ENCODE data around the gene LRRC58. TPM values are rescaled to one million over a fixed set of nuclear protein-coding genes. Genes with fewer than 3 reads are reported as not detected.
"Not testable (repeated sequence)": the region's sequence is repeated elsewhere in the genome, so short reads cannot be mapped to it uniquely, and the experiment has no call there.

LRRC58 gene
- total RNA-seq (2014; rRNA removed; shearing (Covaris generic)) = 59.0 and 69.9 TPM in 2 replicates

GRCh38 chr3:120348991-120349854, at the start of gene LRRC58:
TSS of gene LRRC58 (minus strand) at chr3:120349354. CDS start at chr3:120349243, 111 bp downstream.
- DNase-seq (ENCODE audit: low spot score) = peak; percentile 81

GRCh38 chr3:120396469-120396868, 47.3 kb upstream of the LRRC58 start:
- no peak for DNase-seq (ENCODE audit: low spot score)

GRCh38 chr3:120394347-120394746, 45.2 kb upstream of the LRRC58 start:
- DNase-seq (ENCODE audit: low spot score) = no peak

GRCh38 chr3:120393761-120394160, 44.6 kb upstream of the LRRC58 start:
- DNase-seq (ENCODE audit: low spot score) = no peak

GRCh38 chr3:120393243-120393642, 44.1 kb upstream of the LRRC58 start:
- DNase-seq (ENCODE audit: low spot score) = no peak

- no peak for DNase-seq (ENCODE audit: low spot score)
Observed at GRCh38 chr3:120382941-120383447, 33.8 kb upstream of the LRRC58 start.

- no peak for DNase-seq (ENCODE audit: low spot score)
Observed at GRCh38 chr3:120381503-120381902, 32.3 kb upstream of the LRRC58 start.

GRCh38 chr3:120377948-120378347, 28.8 kb upstream of the LRRC58 start:
- not testable (repeated sequence) for DNase-seq (ENCODE audit: low spot score)

GRCh38 chr3:120370463-120370862, 21.3 kb upstream of the LRRC58 start:
- DNase-seq (ENCODE audit: low spot score) = no peak

GRCh38 chr3:120369037-120369467, 19.9 kb upstream of the LRRC58 start:
- DNase-seq (ENCODE audit: low spot score) = no peak

- DNase-seq (ENCODE audit: low spot score) = no peak
Observed at GRCh38 chr3:120368172-120368571, 19.0 kb upstream of the LRRC58 start.

GRCh38 chr3:120364821-120365220, 15.7 kb upstream of the LRRC58 start:
- DNase-seq (ENCODE audit: low spot score) = no peak

GRCh38 chr3:120364101-120364500, 14.9 kb upstream of the LRRC58 start:
- DNase-seq (ENCODE audit: low spot score) = no peak

- DNase-seq (ENCODE audit: low spot score) = no peak
Observed at GRCh38 chr3:120357807-120358206, 8.7 kb upstream of the LRRC58 start.

- DNase-seq (ENCODE audit: low spot score) = no peak
Observed at GRCh38 chr3:120355486-120355885, 6.3 kb upstream of the LRRC58 start.

GRCh38 chr3:120353463-120353862, 4.3 kb upstream of the LRRC58 start:
- DNase-seq (ENCODE audit: low spot score) = no peak

GRCh38 chr3:120352017-120352416, 2.9 kb upstream of the LRRC58 start:
- DNase-seq (ENCODE audit: low spot score) = no peak

- peak; percentile 46 for DNase-seq (ENCODE audit: low spot score)
Observed at GRCh38 chr3:120350401-120350941, 1.3 kb upstream of the LRRC58 start.

- DNase-seq (ENCODE audit: low spot score) = peak; percentile 5
Observed at GRCh38 chr3:120349855-120350125, 636 bp upstream of the LRRC58 start.

- DNase-seq (ENCODE audit: low spot score) = no peak
Observed at GRCh38 chr3:120348065-120348990, 826 bp downstream of the LRRC58 start.

GRCh38 chr3:120344349-120344748, 4.8 kb downstream of the LRRC58 start:
- DNase-seq (ENCODE audit: low spot score) = peak; percentile 66

GRCh38 chr3:120341658-120342346, 7.4 kb downstream of the LRRC58 start:
- no peak for DNase-seq (ENCODE audit: low spot score)
